Measurements from ENCODE around the gene POU1F1.

DNA sequence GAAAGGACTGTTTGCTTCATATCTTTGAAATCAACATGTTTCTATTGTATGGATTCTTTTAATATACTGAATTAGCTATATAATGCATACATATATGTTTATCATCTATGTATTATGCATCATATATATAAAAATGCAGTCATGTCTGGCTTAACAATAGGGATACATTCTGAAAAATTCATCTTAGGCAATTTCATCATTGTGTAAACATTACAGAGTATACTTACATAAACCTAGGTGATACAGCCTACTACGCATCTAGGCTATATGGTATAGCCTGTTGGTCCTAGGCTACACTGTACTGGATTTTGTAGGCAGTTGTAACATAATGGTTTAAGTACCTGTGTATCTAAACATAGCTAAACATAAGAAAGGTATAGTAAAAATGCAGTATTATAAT lies 27.6 kb downstream of the POU1F1 start:
- TF ChIP-seq, protein P1, sequence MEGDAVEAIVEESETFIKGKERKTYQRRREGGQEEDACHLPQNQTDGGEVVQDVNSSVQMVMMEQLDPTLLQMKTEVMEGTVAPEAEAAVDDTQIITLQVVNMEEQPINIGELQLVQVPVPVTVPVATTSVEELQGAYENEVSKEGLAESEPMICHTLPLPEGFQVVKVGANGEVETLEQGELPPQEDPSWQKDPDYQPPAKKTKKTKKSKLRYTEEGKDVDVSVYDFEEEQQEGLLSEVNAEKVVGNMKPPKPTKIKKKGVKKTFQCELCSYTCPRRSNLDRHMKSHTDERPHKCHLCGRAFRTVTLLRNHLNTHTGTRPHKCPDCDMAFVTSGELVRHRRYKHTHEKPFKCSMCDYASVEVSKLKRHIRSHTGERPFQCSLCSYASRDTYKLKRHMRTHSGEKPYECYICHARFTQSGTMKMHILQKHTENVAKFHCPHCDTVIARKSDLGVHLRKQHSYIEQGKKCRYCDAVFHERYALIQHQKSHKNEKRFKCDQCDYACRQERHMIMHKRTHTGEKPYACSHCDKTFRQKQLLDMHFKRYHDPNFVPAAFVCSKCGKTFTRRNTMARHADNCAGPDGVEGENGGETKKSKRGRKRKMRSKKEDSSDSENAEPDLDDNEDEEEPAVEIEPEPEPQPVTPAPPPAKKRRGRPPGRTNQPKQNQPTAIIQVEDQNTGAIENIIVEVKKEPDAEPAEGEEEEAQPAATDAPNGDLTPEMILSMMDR (conservative IDR thresholded peaks at IDR 0.05; ENCODE audit: low read depth, low read length): no peak
- no peak for TF ChIP-seq EZH2 (IDR thresholded peaks at IDR 0.05; ENCODE audit: low read length, unreplicated experiment)

Data from PC-3 (cell line).